CD4-positive, alpha-beta T cell treated with Interleukin-21 for 1 hour (primary cell): ENCODE data around the gene F3.

ENCODE experiments used
- DNase-seq: peaks from one replicate; pipeline ENCODE4 v3.0.0-alpha.2; 2020

The F3 gene

DNA sequence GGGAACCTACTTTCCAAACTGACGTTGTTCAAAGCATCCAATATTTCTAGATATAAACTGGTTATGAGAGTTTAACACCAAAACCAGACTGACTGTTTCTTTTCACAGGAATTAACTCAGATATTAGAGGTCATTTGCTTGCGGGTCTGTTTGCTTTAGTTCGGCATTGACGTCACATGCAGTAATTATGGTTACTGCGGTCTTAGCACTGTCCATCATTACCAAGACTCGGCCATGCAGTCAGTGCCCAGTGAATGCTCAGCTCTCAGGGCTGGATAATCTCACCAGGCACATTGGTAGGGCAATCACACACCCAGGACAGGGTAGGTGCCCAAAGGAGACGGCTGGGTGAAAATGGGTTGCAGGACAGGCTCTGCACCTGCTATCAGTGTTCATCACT is 9.9 kb upstream of the F3 start:
- no peak for DNase-seq

DNA sequence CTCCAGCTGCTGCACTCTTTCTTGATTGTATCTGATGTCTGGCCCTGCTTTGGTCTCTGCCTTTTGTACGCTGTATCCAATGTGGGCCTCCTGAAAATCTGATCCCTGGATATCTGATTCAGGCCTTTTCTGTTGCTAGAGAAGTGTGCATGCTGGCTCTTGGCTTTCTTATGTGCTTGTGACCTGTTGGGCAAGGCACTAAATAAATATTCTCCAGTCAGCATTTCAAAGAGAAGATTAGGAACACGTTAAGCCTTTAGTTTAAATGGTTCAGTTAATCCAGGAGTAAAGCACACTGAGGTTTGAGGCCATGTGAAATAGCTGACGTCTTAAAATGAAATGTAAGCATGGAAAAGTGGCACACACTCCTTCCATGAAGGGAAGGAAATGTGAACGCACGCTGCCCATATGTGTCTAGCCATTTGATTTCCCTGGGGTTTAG is 9.3 kb upstream of the F3 start:
- no peak for DNase-seq

DNA sequence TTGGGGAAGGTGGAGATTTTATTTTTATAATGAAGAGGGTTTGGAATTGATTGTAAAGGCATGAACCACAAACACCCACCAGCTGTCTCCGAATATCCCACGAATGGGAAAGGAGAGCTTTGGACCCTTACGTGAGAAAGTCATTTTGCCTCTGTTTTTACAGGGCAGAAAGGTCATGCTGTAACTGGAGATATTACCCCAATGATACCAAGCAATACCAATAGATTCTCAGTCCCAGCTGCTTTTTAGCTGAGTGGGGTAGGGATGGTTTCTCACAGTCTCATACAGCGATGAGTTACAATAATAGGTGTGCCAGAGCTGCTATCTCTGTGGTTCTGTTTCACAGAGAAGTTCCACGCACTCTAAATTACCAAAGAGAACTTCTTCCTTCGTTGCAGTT is 8.8 kb upstream of the F3 start:
- DNase-seq, result no peak

DNA sequence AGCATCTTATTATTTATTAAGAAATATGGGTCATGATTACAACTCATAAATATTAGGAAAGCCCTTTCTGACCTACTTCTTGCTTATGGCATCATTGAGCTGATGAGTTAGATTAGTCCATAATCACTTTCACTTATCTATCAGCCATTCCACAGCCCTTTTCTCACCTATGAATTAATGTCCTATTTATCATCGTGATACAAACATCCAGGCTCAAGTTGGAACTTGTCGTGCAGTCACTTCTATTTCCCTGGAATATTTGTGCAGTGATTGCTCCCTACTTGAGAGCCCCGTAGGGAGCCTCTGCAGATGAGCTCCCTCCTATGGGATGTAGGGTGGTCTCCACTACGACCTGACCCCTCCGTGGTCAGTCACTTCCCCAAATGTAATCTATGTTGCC is 8.1 kb upstream of the F3 start:
- DNase-seq, result no peak

DNA sequence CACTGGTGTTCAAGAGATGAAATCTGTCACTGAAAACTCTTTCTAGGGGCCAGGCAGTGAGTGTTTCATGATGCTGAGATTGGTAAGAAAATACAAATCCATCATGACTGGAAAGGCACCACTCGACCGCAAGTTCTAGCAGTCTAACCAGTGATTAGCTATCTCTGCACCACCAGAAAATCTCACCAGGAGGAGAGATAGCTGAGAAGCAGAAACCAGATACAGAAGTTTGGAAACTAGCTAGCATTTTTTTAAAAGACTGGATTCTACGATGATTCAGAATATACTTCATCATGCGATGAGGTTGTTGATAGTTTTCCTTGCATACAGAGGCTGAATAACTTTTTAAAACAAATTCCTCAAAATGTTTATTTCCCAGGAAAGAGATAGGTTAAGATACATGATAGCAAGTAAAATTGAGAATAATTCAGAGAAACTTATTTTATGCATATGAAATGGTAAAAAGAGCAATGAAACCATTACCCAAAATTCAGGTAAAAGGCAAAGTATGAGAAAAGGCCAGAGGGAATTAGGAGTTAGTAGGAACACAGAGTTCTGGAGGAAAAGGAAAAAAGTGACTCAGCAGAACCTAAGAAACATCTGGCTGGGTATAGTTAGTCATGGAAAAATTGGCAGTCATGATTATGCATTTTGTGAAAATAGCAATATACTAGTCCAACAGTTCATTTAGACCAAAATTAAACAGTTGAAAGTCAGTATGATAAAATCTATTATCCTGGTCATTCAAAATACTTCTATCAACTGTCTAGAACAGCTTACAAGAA is 3.3 kb upstream of the F3 start:
- DNase-seq, result no peak

DNA sequence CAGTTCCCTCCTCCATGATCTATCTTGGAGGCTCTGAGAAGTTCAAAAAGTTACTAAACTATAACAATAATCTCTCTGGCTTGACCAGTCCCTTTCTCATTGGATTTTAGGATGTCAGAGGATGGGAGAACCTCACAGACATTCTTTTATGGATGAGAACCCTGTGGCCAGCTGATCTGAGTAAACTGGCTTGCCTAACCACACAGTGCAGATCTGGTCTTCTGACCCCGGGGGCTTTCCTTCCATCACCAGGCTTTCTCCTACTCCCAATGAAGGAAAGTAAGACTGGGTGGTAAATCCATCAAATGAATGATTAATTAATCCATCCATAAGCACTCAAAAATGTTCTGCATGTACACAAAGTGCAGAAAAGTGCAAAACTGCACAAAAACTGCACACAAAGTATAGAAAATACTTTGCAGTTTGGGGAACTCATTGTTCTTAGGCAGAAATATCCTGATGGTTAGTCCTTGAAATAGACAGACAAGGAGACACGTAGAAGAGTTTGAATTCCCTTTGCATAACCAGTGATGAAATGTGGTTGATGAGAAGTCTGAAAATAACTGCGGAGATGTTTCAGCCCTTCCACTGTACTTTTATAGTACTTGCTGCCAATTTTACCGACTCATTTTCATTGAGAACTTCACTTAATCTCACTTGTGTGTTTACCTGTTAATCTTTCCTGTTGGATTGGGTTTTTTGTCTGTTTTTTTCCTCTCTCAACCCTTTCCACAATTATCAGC is 2.5 kb upstream of the F3 start:
- DNase-seq, result no peak

DNA sequence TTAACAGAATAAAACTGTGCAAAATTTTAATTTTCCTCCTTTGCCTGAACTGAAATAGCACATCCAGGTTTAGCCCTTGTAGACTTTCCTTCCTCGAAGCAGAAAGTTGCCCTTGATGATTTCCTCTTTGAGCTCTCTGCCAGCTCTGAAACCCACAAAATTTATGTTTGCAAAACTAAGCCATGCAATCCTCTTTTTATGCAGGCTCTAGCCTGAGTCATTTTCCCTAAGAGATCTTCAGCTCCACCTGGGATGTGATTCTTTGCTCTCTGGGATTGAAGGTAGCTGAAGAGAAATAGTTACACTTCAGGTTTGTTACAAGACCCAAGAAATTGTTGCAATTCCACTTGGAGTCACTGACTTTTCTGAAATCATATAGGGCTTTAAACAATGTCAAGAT is 1.4 kb upstream of the F3 start:
- DNase-seq, result no peak

DNA sequence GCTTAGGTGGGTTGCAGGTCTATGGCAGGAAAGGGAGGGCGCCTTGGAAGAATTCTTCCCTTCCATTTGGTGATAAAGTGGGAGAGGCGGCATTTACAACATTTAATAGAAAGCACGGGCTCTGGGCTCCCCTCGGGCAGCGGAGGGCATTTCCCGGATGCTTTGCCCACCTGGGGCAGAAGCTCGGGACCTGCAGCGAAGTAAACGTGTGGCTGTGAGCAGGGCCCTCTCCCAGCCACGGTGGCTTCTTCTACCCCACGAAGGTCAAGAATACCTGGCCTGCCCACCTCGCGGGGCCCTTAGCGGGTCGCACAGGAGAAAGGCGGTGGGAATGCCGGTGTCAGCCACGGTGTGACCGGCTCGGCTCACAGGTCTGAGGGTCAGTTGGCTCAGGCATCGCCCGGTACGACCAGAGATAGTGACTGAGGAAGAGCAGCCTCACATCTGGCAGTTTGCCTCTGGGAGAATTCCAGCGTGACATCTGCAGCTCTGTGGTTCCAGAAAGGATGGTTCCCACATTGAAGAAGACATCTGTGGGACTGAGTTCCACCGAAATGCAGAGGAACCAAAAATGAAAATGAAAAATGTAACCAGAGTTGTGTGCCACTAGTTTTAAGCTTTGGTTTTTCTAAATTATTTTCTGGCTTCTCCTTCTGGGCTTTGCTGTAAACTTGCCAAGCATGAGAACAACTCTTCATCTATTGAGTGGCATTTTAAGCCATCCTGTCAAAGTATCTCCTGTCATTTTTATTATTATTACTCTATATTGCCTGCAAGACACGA is 720 bp upstream of the F3 start:
- no peak for DNase-seq

DNA sequence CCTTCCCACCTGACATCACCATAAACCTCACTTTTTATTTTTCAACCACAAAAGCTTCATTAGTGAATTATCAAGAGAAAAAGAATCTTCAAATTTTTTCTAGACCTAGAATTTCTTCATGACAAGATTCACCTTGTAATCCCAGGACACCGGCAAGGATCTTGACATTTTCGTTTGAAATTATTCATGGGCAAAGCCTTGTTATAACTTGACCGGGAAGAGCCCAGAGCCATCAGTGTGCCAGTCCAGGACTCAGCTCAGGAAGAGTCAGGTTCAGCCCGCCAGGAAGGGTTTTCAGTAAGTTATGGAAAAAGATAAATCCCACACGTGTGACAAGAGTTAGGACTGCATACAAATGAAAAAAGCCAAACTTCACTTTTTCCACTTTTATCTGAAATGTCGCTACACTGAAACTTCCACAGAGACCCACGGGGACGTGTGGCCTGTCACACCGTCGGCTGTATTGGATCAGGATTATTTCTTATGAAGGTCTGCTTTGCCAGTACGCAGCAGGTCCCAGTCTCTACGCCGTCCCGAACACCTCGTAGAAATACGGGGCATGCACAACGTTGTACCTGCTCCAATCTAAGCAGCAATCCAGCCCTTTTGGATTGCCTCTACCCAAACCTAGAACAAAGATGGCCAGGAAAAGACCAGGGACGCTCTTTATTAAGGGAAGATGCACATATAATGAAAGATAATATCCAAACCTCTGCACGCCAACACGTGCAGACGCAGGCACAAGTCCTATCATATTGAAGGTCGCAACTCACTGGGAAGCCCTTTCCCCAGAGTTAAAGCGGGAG is 916 bp downstream of the F3 start:
- DNase-seq, result no peak

DNA sequence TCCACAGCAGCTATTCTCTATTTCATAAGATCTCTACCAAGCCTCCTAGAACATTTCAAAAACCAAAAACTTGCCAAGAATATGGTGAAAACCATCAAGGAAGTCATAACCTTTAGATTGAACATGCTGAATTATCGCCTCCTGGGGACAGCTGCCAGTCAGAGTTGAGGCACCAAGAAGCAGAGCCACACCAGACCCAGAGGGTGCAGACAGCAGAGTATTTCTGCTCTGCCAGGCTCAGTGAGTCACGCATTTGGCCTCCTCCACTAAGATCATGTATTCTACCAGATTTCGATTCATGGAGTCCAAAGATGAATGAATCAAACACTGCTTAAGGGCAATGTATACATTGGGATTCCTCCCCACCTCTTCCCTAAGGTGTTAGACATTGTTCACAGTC is 2.1 kb downstream of the F3 start:
- DNase-seq, result no peak

DNA sequence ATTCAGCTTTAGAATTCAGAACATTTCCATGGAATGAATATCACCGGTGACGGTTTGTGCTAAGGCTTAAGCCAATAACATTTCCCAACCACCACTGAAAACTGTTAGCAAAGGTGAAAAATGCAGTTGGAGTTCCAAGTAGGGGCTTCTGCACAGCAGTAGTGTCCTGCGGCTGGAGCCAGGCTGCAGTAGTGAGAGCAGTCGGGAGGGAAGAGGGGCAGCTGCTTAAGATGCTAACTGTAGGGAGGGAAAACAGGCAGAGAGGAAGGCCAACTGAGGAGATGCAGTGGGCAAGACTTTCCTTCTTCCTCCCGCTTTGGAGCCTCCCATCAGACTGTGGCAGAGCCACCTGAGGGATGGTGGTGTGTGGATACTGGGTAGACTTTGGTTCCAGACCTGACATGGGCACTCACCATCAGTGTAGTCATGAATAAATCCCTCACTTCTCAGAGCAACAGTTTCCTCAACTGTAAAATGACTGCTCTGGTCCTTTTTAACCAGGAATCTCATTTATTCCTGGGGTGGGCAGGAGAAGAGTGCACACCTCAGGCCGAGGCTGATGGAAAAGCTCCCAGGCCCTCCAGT is 3.2 kb downstream of the F3 start:
- DNase-seq, result no peak

DNA sequence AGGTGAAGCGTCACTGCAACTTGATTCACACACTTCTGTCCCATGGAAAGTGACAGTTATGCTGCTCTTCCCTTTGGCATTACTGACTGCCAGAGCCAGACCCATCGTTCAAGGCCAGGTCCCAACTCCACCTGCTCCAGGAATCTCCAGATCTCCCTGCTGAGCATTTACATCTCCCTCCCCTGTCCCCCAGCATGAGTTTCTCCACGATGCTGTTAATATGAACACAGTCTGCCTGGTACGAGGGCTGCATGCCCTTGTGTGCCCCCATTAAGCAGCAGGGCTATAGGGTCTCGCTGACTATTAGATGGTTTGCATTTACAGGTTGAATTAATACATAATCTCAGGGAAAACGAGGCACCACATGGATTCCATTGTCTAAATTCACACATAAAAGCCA is 4.3 kb downstream of the F3 start:
- DNase-seq, result no peak

DNA sequence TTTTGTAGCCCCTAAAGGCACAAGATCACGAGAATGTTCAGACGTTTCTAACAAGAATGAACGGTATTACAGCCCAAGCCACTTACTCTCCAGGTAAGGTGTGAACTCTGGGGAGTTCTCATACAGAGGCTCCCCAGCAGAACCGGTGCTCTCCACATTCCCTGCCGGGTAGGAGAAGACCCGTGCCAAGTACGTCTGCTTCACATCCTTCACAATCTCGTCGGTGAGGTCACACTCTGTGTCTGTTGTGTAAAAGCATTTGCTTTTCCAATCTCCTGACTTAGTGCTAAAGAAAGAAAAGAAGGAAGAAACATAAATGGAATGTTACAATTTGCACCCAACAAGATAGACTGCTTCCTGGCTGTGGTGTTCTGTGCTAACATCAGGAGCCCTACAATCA is 5.7 kb downstream of the F3 start:
- DNase-seq, result no peak

DNA sequence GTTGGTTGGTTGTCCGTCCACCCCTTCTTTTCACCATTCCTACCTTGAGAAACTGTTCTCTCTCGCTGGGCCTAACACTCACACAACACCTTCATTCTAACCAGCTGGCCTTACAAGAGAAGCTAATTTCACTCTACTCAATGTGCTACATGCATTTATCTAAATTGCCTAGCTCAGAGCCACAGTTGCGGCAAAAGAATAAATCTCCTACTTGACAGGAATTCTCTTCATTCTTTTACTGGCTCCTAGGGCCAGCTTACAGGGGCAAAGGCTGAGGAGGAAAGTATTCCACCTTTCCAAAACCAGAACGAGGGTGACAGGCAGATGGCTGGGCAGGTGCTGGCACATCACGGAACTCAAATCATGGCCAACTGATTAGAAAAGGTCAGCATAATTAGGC is 6.5 kb downstream of the F3 start:
- DNase-seq, result no peak

DNA sequence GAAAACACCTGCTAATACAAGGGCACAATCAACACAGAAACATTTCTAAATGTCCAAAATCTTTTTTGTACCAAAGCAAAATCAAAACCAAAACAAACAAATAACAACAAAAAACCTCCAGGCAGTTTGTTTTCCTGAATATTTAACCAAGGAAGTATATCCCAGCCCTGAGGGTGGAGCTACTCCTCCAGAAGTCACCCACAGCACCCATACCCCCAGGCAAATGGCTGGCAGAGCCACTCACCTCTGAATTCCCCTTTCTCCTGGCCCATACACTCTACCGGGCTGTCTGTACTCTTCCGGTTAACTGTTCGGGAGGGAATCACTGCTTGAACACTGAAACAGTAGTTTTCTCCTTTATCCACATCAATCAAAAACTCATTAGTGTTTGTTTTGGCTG is 9.5 kb downstream of the F3 start:
- no peak for DNase-seq

DNA sequence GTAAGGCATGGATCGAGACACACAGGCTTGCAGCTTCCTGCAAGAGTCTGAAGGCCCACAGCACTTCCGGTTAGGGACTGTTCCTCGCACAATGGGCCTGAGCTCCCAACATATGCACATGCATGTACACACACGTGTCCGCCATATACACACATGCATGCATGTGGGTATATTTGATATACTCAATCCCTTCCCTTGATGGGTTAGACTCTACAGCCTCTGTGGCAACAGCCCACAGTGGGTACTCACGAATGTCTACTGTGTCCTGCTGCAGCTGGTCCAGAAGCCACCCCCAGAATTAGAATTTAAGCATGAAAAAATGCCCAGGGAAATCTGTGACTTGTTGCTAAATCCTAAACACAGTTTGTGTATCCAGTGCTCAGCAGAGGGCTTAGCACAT is 9.9 kb downstream of the F3 start:
- no peak for DNase-seq

DNA sequence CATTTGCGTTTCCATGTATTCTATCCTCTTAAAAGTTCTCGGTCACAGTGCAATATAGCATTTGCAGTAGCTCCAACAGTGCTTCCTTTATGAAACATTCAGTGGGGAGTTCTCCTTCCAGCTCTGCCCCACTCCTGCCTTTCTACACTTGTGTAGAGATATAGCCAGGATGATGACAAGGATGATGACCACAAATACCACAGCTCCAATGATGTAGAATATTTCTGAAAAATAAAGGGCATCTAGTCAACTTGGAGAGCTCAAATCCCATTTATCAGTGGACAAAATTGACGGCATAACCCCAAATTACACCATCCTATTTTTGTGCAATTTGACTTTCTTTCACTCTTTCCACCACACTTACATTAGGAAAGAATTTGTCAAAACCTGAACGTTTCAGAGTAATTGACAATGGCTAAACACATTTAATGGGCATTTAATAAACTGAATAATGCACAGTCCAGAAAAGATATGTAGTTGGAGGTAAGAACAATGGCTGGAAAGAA is 11.1 kb downstream of the F3 start:
- DNase-seq, result no peak

DNA sequence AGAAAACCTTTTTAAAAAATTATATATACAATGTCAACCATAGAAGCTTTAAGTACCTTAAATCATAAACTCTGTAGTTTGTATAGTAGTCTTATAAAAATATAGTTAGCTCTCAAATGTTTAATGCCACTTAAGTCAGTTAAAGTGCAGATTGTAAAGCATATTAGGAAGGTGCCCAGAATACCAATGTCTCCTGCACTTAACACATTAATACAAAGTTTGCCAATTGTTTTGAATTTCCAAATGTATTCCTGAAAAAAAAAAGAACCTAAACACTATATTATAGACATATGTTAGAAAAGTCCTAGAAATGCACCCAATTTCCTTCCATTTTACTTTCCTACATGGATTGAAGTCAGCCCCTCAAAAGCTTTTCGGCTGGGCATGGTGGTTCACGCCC is 12.1 kb downstream of the F3 start:
- DNase-seq, result no peak

DNA sequence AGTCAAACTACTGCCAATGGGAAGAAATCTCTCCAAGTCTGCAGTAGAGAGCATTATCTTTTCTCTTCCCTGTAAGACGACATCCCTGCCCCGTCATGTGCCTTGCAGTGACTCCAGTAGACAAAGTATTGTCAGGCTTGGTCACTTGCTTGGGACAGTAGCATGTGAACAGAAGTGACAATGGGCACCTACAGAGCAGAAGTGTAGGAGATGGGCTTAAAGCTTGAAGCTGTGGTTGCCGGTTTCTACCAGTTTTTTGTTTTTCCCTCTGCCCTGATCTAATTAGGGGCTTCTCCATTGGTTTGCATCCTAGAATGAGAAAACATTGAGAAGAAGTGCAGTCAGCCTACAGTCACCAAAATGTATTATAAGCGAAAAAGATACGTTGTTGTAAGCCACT is 12.7 kb downstream of the F3 start:
- no peak for DNase-seq

DNA sequence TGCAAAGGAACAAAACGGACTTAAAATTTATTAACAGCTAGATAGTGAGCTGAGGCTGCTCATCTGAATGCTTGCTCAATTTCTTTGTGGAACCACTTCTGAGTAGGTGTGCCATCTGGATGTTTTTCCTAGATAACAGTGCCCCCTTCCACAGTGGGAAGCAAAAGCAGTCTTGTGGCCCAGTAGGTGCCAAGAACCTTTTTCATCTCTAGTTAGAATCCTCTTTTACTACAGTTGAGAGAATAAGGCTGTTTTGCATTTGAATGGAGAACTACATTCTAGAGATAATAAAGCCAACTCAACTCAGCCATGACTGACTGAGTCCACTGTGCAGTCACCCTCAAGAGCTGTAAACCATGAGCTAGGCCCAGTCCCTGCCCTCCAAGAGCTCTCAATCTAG is 13.3 kb downstream of the F3 start:
- DNase-seq, result no peak

DNA sequence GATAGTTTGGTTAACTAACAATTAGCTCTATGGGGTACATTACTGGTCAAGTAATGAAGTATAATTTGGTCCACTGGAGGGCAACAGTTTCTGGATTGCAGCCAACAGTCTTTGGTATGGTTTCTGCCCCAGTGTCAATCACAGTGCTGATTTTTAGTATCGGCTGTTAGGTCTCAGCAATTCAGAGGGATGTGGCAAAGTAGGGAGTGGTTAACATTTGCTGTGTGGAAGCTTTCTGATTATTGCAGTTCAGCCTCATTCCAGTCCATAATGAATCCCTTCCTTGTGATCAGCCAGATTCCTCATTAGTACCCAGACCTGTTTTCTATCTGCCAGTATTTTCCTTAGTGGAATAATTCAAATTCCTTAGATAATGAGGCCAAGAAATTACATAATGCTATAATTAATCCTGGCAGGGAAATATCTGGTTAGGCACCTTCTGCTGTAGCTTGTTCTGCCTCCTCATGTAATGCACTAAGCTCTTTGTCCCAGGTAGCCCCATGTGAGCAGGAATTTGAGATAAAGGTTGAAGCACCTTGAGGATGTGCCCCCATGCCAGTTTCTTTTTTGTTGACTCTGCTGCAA is 14.0 kb downstream of the F3 start:
- DNase-seq, result no peak
